OCI-LY3 (cell line): Measurements from ENCODE around the gene AASDH.
"Not testable (repeated sequence)": the region's sequence is repeated elsewhere in the genome, so short reads cannot be mapped to it uniquely, and the experiment has no call there.

Experiments used
- H2AFZ ChIP-seq: fragments of 200-600, 300-600 bp; shearing (Covaris generic); 2 replicates; pipeline ENCODE4 v1.6.0; 2014; ENCODE audit warnings: antibody characterized with exemption, low read depth, low read length
- H3K27ac ChIP-seq: fragments of 200-600, 300-600 bp; sonication (generic); 2 replicates; pipeline ENCODE4 v1.5.1; 2014; ENCODE audit warnings: mild to moderate bottlenecking, low read length, moderate library complexity, mixed read lengths
- H3K27me3 ChIP-seq: fragments of 200-600, 300-600 bp; sonication (generic); 2 replicates; pipeline ENCODE4 v1.6.1; 2014; ENCODE audit warnings: low read depth, low read length, mixed read lengths
- H3K36me3 ChIP-seq: fragments of 200-600, 300-600 bp; sonication (generic); replicated peaks from 2 replicates; pipeline ENCODE3; 2014; ENCODE audit warnings: low read depth, low read length, mixed read lengths
- H3K4me1 ChIP-seq: fragments of 300-600, 200-600 bp; sonication (generic); 2 replicates; pipeline ENCODE4 v1.6.1; 2014; ENCODE audit warnings: low read length, mixed read lengths
- H3K4me2 ChIP-seq: fragments of 200-600, 300-600 bp; sonication (generic); 2 replicates; pipeline ENCODE4 v1.6.1; 2014; ENCODE audit warnings: low read length, mixed read lengths
- H3K4me3 ChIP-seq: fragments of 300-600, 200-600 bp; sonication (generic); 2 replicates; pipeline ENCODE4 v1.5.1; 2014; ENCODE audit warnings: antibody characterized with exemption, mild to moderate bottlenecking, low read length, moderate library complexity
- H3K79me2 ChIP-seq: fragments of 300-600, 200-600 bp; shearing (Covaris generic); 2 replicates; pipeline ENCODE4 v1.6.1; 2014; ENCODE audit warnings: mild to moderate bottlenecking, low read length, mixed read lengths
- H3K9ac ChIP-seq: fragments of 300-600, 200-600 bp; shearing (Covaris generic); 2 replicates; pipeline ENCODE4 v1.6.0; 2014; ENCODE audit warnings: mild to moderate bottlenecking, low read length, moderate library complexity
- H3K9me3 ChIP-seq: fragments of 200-600, 300-600 bp; shearing (Covaris generic); 2 replicates; pipeline ENCODE4 v1.6.1; 2014; ENCODE audit warnings: low read length, mixed read lengths; ENCODE audit not compliant: insufficient read depth
- H4K20me1 ChIP-seq: fragments of 200-600, 300-600 bp; sonication (generic); 2 replicates; pipeline ENCODE4 v1.6.1; 2016; ENCODE audit warnings: low read length, mixed read lengths; ENCODE audit not compliant: insufficient read depth
- EZH2phosphoT487 ChIP-seq: fragments of 200-600 bp; shearing (Covaris generic); IDR thresholded peaks from 2 replicates; pipeline ENCODE4 v1.6.1; 2018; ENCODE audit warnings: antibody characterized with exemption, mixed run types, low read depth
- TF ChIP-seq, protein P1 (sequence below): fragments of 200-600, 300-600 bp; sonication (generic); IDR thresholded peaks from 2 replicates; pipeline ENCODE4 v1.5.1; 2014; ENCODE audit warnings: antibody characterized with exemption, low read length, low read depth

The AASDH gene

DNA sequence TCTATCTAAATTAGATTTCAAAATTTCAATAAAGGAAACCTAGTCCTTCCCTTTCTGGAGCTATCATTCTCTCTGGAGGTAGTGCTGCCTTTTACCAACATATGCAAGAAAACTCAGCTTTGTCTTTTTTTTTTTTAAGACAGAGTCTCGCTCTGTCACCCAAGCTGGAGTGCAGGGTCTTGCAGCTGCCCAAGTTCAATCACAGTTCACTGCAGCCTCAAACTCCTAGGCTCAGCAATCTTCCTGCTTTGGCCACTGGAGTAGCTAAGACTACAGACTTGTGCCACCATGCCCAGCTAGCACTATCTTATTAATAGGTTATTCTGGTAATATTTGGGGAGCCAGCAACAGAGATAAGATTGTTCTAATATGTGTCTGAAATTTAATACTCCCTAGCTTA, 12.3 kb downstream of the AASDH start:
- peaks cover 5% of the 10 kb centered on the region for H3K36me3 ChIP-seq
- H3K9me3 ChIP-seq, result no peaks in the 10 kb centered on the region
- TF ChIP-seq EZH2phosphoT487, result no peak
- TF ChIP-seq, protein P1, sequence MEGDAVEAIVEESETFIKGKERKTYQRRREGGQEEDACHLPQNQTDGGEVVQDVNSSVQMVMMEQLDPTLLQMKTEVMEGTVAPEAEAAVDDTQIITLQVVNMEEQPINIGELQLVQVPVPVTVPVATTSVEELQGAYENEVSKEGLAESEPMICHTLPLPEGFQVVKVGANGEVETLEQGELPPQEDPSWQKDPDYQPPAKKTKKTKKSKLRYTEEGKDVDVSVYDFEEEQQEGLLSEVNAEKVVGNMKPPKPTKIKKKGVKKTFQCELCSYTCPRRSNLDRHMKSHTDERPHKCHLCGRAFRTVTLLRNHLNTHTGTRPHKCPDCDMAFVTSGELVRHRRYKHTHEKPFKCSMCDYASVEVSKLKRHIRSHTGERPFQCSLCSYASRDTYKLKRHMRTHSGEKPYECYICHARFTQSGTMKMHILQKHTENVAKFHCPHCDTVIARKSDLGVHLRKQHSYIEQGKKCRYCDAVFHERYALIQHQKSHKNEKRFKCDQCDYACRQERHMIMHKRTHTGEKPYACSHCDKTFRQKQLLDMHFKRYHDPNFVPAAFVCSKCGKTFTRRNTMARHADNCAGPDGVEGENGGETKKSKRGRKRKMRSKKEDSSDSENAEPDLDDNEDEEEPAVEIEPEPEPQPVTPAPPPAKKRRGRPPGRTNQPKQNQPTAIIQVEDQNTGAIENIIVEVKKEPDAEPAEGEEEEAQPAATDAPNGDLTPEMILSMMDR, result no peak
- no peak overlapping the region for H3K27ac ChIP-seq
- no peak overlapping the region for H2AFZ ChIP-seq
- no peaks in the 10 kb centered on the region for H3K4me1 ChIP-seq
- H3K79me2 ChIP-seq, result no peaks in the 10 kb centered on the region
- H3K27me3 ChIP-seq, result no peaks in the 10 kb centered on the region
- no peaks in the 10 kb centered on the region for H4K20me1 ChIP-seq
- no peak overlapping the region for H3K4me2 ChIP-seq
- H3K4me3 ChIP-seq, result no peak overlapping the region
- no peak overlapping the region for H3K9ac ChIP-seq

DNA sequence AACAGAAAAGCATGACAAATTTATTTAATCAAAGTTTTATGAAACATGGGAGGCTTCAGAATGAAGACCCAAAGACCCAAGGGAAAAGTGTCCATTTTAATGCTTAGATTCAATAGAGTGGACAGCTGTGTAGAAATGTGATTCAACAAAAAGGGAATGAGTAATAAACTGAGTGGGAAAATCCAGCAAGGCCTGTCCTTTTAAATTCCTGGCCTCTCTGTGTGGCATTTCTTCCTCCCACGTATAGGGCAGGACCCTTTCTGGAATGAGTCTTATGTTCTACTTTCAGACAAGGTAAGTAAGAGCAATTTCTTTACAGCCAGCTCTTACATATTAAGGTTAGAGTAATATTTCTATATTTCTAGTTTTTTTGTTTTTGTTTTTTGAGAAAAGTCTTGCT, 14.5 kb downstream of the AASDH start:
- TF ChIP-seq, protein P1, result no peak
- no peak for TF ChIP-seq EZH2phosphoT487
- peaks cover 7% of the 10 kb centered on the region for H3K36me3 ChIP-seq
- no peak overlapping the region for H2AFZ ChIP-seq
- no peak overlapping the region for H3K27ac ChIP-seq
- H3K27me3 ChIP-seq, result no peaks in the 10 kb centered on the region
- H4K20me1 ChIP-seq, result no peaks in the 10 kb centered on the region
- H3K4me2 ChIP-seq, result no peak overlapping the region
- no peak overlapping the region for H3K9ac ChIP-seq
- no peaks in the 10 kb centered on the region for H3K79me2 ChIP-seq
- H3K4me1 ChIP-seq, result no peaks in the 10 kb centered on the region
- H3K9me3 ChIP-seq, result no peaks in the 10 kb centered on the region
- H3K4me3 ChIP-seq, result no peak overlapping the region

DNA sequence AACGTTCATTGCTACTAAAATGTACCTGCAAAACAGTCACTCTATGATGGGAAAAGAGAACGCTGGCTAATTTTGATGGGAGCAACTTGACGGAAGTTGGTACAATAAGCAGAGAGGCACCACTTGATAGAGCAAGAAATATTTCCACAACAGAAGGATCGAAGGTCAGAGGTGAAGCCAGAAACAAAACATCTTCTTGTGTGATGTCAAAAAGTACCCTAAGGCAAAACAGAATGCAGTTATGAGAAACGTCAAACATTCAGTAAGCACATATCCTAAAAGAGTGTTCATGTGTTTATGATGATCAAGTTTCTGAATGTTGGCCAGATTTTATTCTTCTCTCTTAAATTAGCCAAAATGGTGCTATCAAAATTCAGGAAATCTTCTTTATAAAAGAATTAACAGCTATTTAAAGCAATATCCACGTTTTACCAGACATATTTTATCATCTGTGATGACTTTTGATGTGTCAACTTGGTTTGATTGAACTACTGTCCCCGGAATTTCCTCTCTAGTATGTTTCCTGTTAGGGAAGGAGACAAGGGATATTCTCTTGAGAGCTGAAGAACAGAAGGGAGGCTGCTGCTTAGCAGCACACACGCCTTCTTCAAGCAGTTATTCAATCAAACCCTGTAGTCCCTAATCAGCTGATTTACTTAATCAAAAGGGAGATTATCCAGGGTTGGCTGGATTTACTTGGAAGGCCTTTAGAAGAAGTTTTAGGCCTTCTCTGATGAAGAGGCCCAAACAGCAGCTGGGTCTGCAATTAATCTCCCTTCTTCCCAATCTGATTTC, 15.7 kb downstream of the AASDH start:
- Histone ChIP-seq H3K4me2 (no peak overlapping the region), H3K4me1 (no peaks in the 10 kb centered on the region), H3K4me3 (no peak overlapping the region), H4K20me1 (no peaks in the 10 kb centered on the region), H3K36me3 (peaks cover 3% of the 10 kb centered on the region), H3K27me3 (no peaks in the 10 kb centered on the region), H3K9ac (no peak overlapping the region), H3K79me2 (no peaks in the 10 kb centered on the region), H3K9me3 (no peaks in the 10 kb centered on the region), H3K27ac (no peak overlapping the region), H2AFZ (no peak overlapping the region)
- TF ChIP-seq, protein P1, result no peak
- no peak for TF ChIP-seq EZH2phosphoT487

DNA sequence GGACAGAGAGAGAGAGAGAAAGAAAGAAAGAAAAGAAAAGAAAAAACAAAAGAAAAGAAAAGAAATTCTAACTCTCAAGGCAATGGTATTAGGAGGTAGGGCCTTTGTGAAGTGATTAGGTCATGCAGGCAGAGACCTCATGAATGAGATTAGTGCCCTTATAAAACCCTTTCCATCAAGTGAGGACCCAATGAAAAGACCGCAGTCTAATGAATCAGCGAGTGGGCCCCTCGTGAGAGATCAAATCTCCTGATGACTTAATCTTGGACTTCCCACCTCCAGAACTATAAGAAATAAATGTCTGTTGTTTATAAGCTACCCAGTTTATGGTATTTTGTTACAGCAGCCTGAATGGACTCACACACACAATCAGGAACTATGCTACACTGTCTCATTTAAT, 16.9 kb downstream of the AASDH start:
- Histone ChIP-seq H3K36me3 (peaks cover 3% of the 10 kb centered on the region), H3K4me1 (no peaks in the 10 kb centered on the region), H3K27ac (no peak overlapping the region), H3K27me3 (no peaks in the 10 kb centered on the region), H4K20me1 (no peaks in the 10 kb centered on the region), H3K9me3 (no peaks in the 10 kb centered on the region), H2AFZ (no peak overlapping the region), H3K79me2 (no peaks in the 10 kb centered on the region), H3K9ac (no peak overlapping the region), H3K4me2 (no peak overlapping the region), H3K4me3 (no peak overlapping the region)
- TF ChIP-seq, protein P1, result no peak
- no peak for TF ChIP-seq EZH2phosphoT487

DNA sequence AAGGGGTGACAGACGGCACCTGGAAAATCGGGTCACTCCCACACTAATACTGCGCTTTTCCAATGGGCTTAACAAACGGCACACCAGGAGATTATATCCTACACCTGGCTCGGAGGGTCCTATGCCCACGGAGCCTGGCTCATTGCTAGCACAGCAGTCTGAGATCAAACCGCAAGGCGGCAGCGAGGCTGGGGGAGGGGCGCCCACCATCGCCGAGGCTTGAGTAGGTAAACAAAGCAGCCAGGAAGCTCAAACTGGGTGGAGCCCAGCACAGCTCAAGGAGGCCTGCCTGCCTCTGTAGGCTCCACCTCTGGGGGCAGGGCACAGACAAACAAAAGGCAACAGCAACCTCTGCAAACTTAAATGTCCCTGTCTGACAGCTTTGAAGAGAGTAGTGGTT, 24.3 kb downstream of the AASDH start:
- not testable (repeated sequence) for H3K27me3 ChIP-seq

More for the DNA sequence above, 24.3 kb downstream of the AASDH start:
- H3K79me2 ChIP-seq, H3K4me3 ChIP-seq, H3K27ac ChIP-seq, H3K4me1 ChIP-seq, H2AFZ ChIP-seq, H4K20me1 ChIP-seq, H3K9ac ChIP-seq, H3K9me3 ChIP-seq, H3K4me2 ChIP-seq, H3K36me3 ChIP-seq: not testable (repeated sequence)
